HG02798 (cell line): ENCODE measurements around the gene ZFP36L2.

Experiments used
- ATAC-seq: cut with Tn5 transposase; IDR thresholded peaks from one replicate; pipeline ENCODE4 v1.9.1; 2021; ENCODE audit warnings: mild to moderate bottlenecking; ENCODE audit not compliant: unreplicated experiment, poor library complexity

ZFP36L2 gene

GRCh38 chr2:43251171-43251731 lies 24.8 kb upstream of the ZFP36L2 start:
- ATAC-seq, result no peak

DNA sequence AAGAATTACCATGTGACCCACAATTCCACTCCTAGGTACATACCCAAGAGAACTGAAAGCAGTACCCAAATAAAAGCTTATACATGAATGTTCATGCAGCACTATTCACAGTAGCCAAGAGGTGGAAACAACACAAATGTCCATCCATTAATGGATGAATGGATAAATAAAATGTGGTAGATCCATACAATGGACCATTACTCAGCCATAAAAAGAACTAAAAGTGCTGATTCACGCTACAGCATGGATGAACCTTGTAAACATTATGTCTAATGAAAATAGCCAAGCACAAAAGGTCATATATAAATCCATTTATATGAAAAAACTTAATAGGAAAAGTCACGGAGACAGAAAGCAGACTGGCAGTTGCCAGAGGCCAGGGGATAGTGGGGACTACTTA lies 23.6 kb upstream of the ZFP36L2 start:
- ATAC-seq, result no peak

GRCh38 chr2:43248621-43249020 lies 22.2 kb upstream of the ZFP36L2 start:
- ATAC-seq, result no peak

GRCh38 chr2:43246641-43247040 lies 20.2 kb upstream of the ZFP36L2 start:
- ATAC-seq, result no peak

DNA sequence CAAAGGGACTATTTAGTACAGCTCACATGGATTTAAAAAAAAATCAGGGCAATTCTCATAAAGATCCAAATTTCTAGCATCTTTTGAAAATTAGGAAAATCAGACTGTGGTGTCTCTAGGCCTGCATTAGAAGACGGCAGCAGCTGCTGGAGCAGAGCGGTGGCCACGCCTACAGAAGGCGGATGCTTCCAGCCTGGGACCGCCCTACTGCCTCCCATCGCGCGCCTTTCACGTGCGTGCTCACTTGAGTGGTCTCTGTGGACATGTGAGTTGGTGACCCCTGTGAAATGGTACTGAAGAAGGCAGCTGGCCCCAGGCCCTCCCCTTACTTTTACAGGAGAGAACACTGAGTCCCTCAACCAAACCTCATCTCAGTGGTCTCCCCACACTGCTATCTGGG lies 15.2 kb upstream of the ZFP36L2 start:
- ATAC-seq, result no peak

DNA sequence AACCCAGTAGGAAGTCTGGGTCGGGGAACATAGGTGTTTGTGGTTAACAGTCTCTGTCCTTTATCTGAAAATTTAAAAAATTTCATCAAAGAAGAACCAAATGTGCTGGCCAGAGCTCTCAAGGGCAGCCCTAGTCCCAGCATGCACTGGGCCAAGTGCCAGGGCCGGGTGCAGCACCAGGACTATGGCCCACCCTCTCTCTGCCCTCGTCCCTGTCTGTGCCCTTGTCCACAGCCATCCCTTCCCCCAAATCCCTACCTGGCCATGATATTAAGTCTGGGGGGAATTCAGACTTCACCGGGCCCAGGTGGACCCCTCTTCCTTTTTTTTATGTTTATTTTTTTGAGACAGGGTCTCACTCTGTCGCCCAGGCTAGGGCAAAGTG lies 14.4 kb upstream of the ZFP36L2 start:
- ATAC-seq, result no peak

GRCh38 chr2:43239981-43240765 lies 13.8 kb upstream of the ZFP36L2 start:
- peak; percentile 63 for ATAC-seq

- ATAC-seq, result no peak
Measured at GRCh38 chr2:43238813-43239212, 12.4 kb upstream of the ZFP36L2 start.

GRCh38 chr2:43238176-43238575 lies 11.8 kb upstream of the ZFP36L2 start:
- no peak for ATAC-seq

DNA sequence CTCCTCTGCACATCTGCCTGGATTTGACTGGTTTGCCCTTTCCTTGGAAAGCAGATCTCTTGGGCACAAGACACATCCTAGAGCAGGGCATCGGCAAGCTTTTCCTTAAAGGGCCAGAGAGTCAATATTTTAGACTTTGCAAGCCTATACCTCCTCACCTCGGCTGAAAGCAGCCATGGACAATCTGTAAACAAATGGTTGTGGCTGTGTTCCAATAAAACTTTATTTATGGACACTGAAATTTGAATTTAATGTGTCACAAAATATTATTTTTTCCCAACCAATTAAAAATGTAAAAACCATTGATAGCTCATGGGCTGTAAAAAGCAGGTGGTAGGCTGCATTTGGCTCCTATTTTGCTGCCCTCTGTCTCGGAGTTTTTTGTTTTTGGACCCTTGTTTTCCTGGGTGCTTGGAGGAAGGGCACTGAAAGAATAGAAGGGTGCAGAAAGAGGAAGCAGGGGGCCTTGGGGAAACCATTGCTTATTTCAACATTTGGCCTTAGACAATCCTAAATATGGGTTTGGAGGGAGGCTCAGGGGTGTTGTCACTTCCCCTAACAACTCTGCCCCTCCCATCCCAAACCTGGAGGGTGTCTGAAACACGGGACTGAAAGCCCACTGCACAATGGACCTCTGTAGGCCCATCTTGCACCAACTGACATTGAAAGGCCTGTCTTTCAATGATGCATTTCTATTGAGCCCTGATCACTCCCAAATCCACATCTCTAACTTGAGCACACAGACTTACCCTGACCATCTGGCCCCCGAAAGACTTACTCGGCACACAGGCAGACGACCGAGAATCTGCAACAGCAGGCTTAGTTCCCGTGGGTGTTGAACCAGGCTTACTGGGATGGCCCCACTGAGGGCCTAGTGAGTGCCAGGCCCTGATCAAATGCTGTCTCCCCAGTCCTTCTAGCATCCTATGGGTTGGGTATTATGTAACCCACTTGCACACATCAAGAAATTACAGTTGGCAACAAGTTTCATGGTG lies 7.1 kb upstream of the ZFP36L2 start:
- no peak for ATAC-seq

- no peak for ATAC-seq
Measured at GRCh38 chr2:43230951-43231827, 4.8 kb upstream of the ZFP36L2 start.

GRCh38 chr2:43230351-43230885 lies 4.0 kb upstream of the ZFP36L2 start:
- ATAC-seq, result no peak

DNA sequence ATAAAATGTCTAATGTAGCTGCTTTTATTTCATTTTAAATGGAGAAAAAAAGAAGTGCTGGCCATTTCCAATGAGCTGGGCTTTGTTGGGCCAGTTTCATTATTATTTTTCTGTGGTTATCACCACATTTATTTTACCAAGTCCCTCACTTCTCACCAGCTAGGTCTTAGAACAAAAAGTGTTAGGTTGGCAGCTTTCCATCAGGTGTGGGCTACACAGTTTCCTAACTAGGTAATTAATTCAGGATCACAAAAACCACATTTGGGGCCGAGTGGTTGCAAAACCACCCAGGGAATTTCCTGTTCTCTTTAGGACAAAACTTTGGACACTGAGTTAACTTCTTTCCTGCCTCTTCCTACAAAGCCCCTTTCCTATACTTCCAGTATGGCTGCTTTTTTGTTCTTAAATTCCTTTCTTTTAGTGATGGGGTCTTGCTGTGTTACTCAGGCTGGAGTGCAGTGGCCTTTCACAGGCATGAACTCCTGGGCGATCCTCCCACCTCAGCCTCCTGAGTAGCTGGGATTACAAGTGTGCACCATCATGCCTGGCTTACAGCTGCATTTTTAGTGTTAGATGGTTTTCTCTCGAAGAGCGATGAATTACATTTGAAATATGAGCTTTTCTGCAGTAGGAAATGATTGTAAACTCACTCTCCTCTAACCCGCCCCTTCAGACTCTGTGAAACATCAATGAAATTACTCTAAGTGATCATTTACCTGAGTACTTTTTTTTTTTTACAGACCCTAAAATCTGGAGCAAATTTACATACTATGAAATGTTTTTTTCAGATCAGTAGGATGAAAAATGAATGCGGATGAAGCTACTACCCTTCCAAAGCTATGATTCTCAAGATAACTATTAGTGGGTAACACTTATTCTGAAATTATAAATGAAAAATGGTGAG lies 2.6 kb upstream of the ZFP36L2 start:
- no peak for ATAC-seq

DNA sequence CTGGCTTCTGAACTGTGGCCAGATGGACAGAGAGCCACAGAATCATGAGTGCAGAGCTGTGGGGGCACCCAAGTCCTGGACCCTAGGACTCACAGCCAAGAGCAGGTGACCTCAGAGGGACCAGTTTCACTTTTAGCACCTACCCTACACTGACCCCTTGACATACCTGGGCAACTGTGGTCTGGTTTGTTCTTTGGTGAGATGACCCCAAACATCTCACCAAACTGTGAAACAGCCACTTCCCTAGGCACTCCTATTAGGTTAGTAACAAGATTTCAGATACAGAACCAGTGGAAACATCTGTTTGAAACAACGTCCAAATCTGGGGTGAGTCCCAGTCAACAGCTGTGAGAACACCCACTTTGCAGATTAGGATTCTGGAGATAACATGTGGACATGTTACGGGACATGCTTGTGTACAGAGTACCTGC lies 1.9 kb upstream of the ZFP36L2 start:
- no peak for ATAC-seq

DNA sequence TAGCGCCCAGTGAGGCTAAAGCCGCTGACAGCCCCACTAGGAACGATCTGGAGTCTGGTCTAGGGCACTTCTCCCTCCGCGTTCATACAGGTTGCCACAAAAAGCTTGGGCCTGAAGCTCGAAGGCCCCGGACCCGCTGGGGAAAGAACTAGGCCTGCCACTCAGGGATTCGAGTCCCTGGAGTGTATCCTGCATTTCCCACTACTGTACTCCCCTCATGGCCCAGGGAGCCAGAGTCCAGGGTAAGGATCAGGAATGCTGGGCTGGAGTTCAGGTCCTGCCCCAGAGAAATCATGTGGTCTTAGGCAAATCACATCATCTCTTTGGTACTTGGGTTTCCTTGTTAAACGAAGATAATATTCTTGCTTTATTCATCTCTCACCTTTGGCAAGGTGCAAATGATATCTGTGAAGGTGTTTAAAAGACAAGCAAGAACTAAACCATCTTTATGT lies 1.4 kb upstream of the ZFP36L2 start:
- no peak for ATAC-seq

GRCh38 chr2:43226955-43227829 lies 786 bp upstream of the ZFP36L2 start:
- peak; percentile 15 for ATAC-seq

DNA sequence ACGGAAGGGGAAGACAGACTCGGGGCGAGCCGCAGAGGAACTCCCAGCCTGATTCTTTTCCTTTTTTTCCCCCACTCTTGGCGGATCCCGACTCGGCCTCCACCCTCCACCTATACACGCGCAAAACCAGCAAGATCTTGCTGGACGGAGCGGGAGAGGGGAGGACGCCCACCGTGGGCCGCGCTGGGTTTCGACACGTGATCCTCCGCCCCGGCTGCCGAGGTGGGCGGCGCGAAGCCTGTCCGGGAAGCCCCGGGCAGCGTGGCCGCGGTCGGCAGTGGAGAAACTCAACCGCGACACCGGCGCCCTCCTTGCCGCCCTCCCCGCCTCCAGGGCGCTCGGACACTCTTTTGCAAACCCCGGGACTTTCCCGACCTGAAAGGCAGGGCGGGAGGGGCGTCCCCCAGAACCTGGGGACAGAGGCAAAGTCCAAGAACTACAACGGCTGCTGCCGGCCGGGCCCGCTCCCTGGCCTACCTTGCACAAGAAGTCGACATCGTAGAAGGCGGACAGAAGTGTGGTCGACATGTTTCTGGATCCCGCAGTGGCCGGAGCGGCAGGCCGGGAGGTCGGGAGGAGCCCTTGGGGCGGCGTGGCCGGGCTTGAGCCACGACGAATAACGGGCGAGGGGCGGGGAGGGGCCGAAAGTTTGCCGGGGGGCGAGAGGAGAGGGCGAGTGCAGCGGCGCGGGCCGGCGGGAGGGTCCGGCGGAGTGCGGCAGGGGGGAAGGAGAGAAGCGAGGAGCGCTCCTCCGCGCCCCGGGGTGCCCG lies 433 bp downstream of the ZFP36L2 start:
- ATAC-seq, result peak; percentile 38
